Naive B cell (primary cell): ENCODE data around the gene LRRC45. TPM values are rescaled to one million over a fixed set of nuclear protein-coding genes. Genes with fewer than 3 reads are reported as not detected.
A peak's percentile ranks its signal among the peaks of the same experiment; 100 is the strongest.

ENCODE experiments used
- ATAC-seq, 2 donors: fragments of 150-1000 bp; cut with Tn5 transposase; 2 replicates each; pipeline ENCODE4 v1.10.0; 2021; ENCODE audit warnings: low read depth in 2 of 2, mild to moderate bottlenecking in 2 of 2, moderate library complexity in 2 of 2
- DNase-seq: peaks from one replicate; pipeline ENCODE4 v3.0.0; 2022
- H3K27ac Mint-ChIP-seq, 6 donors: one replicate each; pipeline ENCODE4 v1.8.0; 2020 to 2022; ENCODE audit warnings: mild to moderate bottlenecking in 6 of 6, mixed read lengths in 6 of 6, moderate library complexity in 5 of 6, inconsistent platforms in 2 of 6
- H3K27me3 Mint-ChIP-seq, 3 donors: one replicate each; pipeline ENCODE4 v1.8.0; 2021 to 2022; ENCODE audit warnings: mixed read lengths in 3 of 3, mild to moderate bottlenecking in 1 of 3
- H3K36me3 Mint-ChIP-seq, 2 donors: one replicate each; pipeline ENCODE4 v1.8.0; 2020 to 2022; ENCODE audit warnings: mixed read lengths in 2 of 2, inconsistent platforms in 1 of 2, mild to moderate bottlenecking in 1 of 2
- H3K4me1 Mint-ChIP-seq, 3 donors: one replicate each; pipeline ENCODE4 v1.8.0; 2020 to 2022; ENCODE audit warnings: mixed read lengths in 3 of 3, inconsistent platforms in 1 of 3, mild to moderate bottlenecking in 1 of 3, moderate library complexity in 1 of 3
- H3K4me3 Mint-ChIP-seq, 8 donors: one replicate each; pipeline ENCODE4 v1.8.0; 2020 to 2022; ENCODE audit warnings: mild to moderate bottlenecking in 8 of 8, mixed read lengths in 8 of 8, moderate library complexity in 8 of 8, inconsistent platforms in 2 of 8
- H3K9me3 Mint-ChIP-seq, 7 donors: one replicate each; pipeline ENCODE4 v1.8.0; 2020 to 2022; ENCODE audit warnings: mixed read lengths in 7 of 7, mild to moderate bottlenecking in 5 of 7, inconsistent platforms in 2 of 7, moderate library complexity in 1 of 7
- polyA plus RNA-seq, 6 donors: library from polyadenylated mRNA; unstranded; fragments of 300-500 nt; fragmentation: Illumina TruSeq; gene quantifications; one replicate each; pipeline ENCODE4 v1.2.3, GENCODE V29; 2021; ENCODE audit warnings: low read depth in 6 of 6

The LRRC45 gene
- polyA plus RNA-seq, 6 donors from 2014 or later: 1.3 to 4.6 (median 2.6) TPM

GRCh38 chr17:82046903-82047302 lies 23.8 kb downstream of the LRRC45 start:
- H3K9me3 Mint-ChIP-seq: no peaks in the 10 kb centered on the region

GRCh38 chr17:82047379-82047778 lies 24.3 kb downstream of the LRRC45 start:
- peak overlapping the region in 4 of 8 donors; percentile 6 to 75 (median 40) for H3K4me3 Mint-ChIP-seq
- H3K4me1 Mint-ChIP-seq: peaks cover 6 to 10% (median 8%) of the 10 kb centered on the region in 3 donors
- H3K9me3 Mint-ChIP-seq: no peaks in the 10 kb centered on the region
- no peak for DNase-seq
- H3K27ac Mint-ChIP-seq: no peak overlapping the region
- H3K36me3 Mint-ChIP-seq: no peaks in the 10 kb centered on the region
- no peak for ATAC-seq
- H3K27me3 Mint-ChIP-seq: no peaks in the 10 kb centered on the region

More at GRCh38 chr17:82046903-82047302, 23.8 kb downstream of the LRRC45 start:
- Mint-ChIP-seq H3K36me3 (no peaks in the 10 kb centered on the region), H3K4me3 (peak overlapping the region in 2 of 8 donors; percentile 29 to 71), H3K27me3 (no peaks in the 10 kb centered on the region), H3K4me1 (peaks cover 6 to 10% (median 8%) of the 10 kb centered on the region in 3 donors), H3K27ac (no peak overlapping the region)
- no peak for ATAC-seq
- no peak for DNase-seq

DNA sequence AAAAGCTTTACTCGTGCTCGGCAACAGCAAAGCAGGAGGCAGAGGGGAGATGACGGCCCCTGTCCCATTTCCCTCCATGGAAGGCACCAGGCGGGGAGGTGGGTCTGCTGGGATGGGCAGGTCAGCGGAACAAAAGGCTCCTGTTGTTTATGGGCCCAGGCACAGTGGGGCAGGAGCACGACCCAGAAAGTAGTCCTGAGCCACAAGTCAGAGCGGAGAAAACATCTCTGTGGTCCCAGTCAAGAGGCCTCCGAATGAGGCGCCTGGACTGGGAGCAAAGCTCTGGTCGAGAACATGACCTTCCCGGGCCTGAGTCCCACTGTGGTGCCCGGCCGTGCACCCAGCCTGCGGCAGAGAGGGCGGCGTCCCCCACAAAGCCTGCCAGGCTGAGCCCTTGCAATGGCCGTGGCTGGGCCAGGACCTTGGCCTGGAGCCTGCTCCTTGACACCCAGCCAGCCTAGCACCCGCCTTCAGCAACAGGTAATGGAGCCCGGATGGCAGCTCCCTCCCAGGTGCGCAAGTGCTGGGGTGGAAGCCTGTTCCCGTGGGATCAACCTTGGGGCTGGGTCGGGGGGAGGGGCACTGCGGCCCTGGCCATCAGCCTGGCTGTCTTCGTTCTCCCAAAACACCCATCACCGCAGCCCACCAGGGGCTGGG lies 24.9 kb downstream of the LRRC45 start:
- Mint-ChIP-seq H3K4me3 (peak overlapping the region in 4 of 8 donors; percentile 42 to 70 (median 61)), H3K4me1 (peaks cover 6 to 14% (median 8%) of the 10 kb centered on the region in 3 donors), H3K27ac (no peak overlapping the region)

GRCh38 chr17:82048571-82048971 lies 25.5 kb downstream of the LRRC45 start:
- DNase-seq (no peak), ATAC-seq (no peak)
- Mint-ChIP-seq H3K27ac (no peak overlapping the region), H3K9me3 (no peaks in the 10 kb centered on the region), H3K4me1 (peaks cover 6 to 18% (median 8%) of the 10 kb centered on the region in 3 donors), H3K27me3 (no peaks in the 10 kb centered on the region), H3K4me3 (peak overlapping the region in 4 of 8 donors; percentile 28 to 74 (median 46)), H3K36me3 (no peaks in the 10 kb centered on the region)

More for the DNA sequence above, 24.9 kb downstream of the LRRC45 start:
- ATAC-seq (no peak), DNase-seq (no peak)
- H3K9me3 Mint-ChIP-seq: no peaks in the 10 kb centered on the region
- H3K27me3 Mint-ChIP-seq: no peaks in the 10 kb centered on the region
- H3K36me3 Mint-ChIP-seq: no peaks in the 10 kb centered on the region

DNA sequence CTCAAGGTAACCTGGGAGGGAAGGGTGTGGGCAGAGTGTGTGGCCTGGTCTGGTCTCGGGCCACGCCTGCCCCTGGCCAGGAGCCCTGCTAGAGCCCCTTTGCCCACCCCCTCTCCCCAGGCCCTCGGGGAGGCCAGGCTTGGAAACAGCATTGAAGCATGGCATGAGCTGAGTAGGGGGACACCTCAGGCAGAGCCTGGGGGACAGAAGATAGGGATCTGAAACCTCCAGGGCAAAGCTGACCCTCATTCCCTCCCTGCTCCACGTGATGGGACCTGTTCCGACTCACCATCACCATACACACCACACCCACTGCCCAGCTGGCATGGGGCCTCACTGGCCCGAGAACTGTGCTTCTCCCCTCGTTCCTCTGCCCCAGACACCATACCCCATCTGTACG lies 26.0 kb downstream of the LRRC45 start:
- no peaks in the 10 kb centered on the region for H3K27me3 Mint-ChIP-seq
- ATAC-seq (no peak), DNase-seq (no peak)
- peak overlapping the region in 1 of 6 donors; percentile 56 for H3K27ac Mint-ChIP-seq
- no peaks in the 10 kb centered on the region for H3K9me3 Mint-ChIP-seq
- H3K4me1 Mint-ChIP-seq: peaks cover 6 to 18% (median 8%) of the 10 kb centered on the region in 3 donors
- H3K36me3 Mint-ChIP-seq: no peaks in the 10 kb centered on the region
- peak overlapping the region in 2 of 8 donors; percentile 64 for H3K4me3 Mint-ChIP-seq

GRCh38 chr17:82049521-82049971 lies 26.4 kb downstream of the LRRC45 start:
- Mint-ChIP-seq H3K4me1 (peaks cover 6 to 18% (median 8%) of the 10 kb centered on the region in 3 donors), H3K4me3 (peak overlapping the region in 1 of 8 donors; percentile 64), H3K27ac (peak overlapping the region in 1 of 6 donors; percentile 56), H3K27me3 (no peaks in the 10 kb centered on the region), H3K9me3 (no peaks in the 10 kb centered on the region), H3K36me3 (no peaks in the 10 kb centered on the region)
- ATAC-seq (no peak), DNase-seq (no peak)

DNA sequence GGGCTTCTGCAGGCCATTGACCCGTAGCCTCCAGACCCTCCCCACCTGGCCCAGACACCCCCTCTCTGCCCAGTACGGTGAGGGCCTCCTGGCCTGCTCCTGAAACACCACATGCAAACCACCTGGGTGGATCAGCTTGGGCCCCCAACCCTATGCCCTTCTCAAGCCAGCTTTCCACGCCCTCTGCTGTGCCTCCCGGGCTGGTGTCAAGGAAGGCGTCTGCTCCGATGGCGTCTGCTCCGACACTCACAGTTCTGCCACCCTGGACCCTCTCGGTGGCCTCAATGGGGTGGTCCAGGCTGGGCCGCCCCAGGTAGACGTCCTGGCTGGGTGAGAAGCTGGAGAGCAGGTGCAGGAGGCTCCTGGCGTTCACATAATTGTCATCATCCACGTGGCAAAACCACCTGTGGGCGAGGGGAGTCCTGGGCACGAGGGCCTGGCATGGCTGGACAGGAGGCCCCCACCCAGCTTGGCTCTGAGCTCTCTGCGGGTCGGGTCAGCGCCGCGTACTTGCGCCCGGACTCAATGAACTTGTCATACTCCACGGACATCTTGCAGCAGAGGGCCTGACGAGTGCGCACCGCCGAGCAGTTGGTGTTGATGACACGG lies 27.2 kb downstream of the LRRC45 start:
- Mint-ChIP-seq H3K36me3 (no peaks in the 10 kb centered on the region), H3K27me3 (no peaks in the 10 kb centered on the region), H3K4me1 (peaks cover 8 to 18% (median 10%) of the 10 kb centered on the region in 3 donors), H3K27ac (peak overlapping the region in 1 of 6 donors; percentile 79), H3K4me3 (peak overlapping the region in 7 of 8 donors; percentile 47 to 91 (median 88)), H3K9me3 (no peaks in the 10 kb centered on the region)
- no peak for ATAC-seq
- DNase-seq: no peak

- peaks cover 8 to 18% (median 10%) of the 10 kb centered on the region in 3 donors for H3K4me1 Mint-ChIP-seq
- ATAC-seq: peak; percentile 20 to 26
- no peak for DNase-seq
- H3K36me3 Mint-ChIP-seq: no peaks in the 10 kb centered on the region
- H3K27ac Mint-ChIP-seq: peak overlapping the region in 3 of 6 donors; percentile 79 to 97 (median 81)
- no peaks in the 10 kb centered on the region for H3K9me3 Mint-ChIP-seq
- peak overlapping the region; percentile 47 to 91 (median 86) for H3K4me3 Mint-ChIP-seq
- H3K27me3 Mint-ChIP-seq: no peaks in the 10 kb centered on the region
Measured at GRCh38 chr17:82050761-82051641, 27.9 kb downstream of the LRRC45 start.

DNA sequence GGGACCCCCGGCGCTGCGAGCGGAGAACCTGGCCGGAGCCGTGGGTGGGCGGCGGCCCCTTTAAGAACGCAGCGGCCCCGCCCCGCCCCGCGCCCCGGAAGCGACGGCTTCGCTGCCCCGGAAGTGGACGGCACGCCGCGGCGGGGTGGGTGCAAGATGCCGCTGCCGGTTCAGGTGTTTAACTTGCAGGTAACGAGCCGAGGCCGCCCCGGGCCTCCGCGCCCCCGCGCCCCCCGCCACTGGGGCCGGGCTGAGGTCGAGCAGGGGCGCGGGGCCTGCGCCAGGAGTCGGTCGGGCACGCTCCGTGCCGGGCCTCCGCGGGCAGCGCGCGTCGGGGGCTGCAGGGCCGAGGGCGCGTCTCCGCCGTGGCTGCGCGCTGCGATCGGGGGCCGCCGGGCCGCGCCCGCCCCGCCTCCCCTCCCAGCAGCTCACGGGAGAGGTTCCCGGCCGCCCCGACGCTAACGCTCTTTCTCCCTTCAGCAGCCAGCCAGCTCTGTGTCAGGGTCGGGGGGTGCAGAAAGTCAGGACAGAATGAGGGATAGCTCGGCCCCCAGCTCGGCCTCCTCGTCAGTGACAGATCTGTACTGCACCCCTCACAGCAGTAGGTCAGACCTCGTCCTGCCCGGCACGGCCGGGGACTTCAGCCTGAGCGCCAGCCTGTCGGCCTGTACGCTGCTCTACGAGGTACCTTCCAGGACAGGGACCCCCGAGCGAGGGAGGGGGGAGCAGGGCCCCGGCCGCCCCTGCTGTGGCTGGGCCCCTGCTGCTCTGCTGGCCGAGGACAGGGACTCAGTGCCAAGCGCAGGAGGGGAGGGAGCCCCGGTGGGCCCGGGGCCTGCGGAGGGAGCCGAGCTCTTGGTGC lies 28.9 kb downstream of the LRRC45 start, which contains the start of the genes GPS1 and RFNG:
TSS of gene GPS1 (plus strand) at position 123 of the 862 bp plus-strand sequence. CDS start at position 157, 34 bp downstream.
TSS of gene RFNG (minus strand) at position 36 of the 862 bp plus-strand sequence. CDS start 45 bp downstream, outside the sequence.
- peak within 1 kb of the TSS; percentile 76 to 92 (median 86) for H3K4me3 Mint-ChIP-seq
- H3K27ac Mint-ChIP-seq: peak within 1 kb of the TSS in 4 of 6 donors; percentile 47 to 97 (median 80)
- DNase-seq (peak; percentile 74), ATAC-seq (peak; percentile 95 to 96)
- no peaks in the 10 kb centered on the region for H3K36me3 Mint-ChIP-seq
- H3K27me3 Mint-ChIP-seq: no peaks in the 10 kb centered on the region
- H3K9me3 Mint-ChIP-seq: no peaks in the 10 kb centered on the region
- H3K4me1 Mint-ChIP-seq: peaks cover 8 to 18% (median 10%) of the 10 kb centered on the region in 3 donors

GRCh38 chr17:82052638-82053059 lies 29.5 kb downstream of the LRRC45 start:
- H3K27me3 Mint-ChIP-seq: no peaks in the 10 kb centered on the region
- no peaks in the 10 kb centered on the region for H3K9me3 Mint-ChIP-seq
- no peaks in the 10 kb centered on the region for H3K36me3 Mint-ChIP-seq
- H3K4me3 Mint-ChIP-seq: peak overlapping the region; percentile 62 to 90 (median 77)
- ATAC-seq (no peak), DNase-seq (no peak)
- peaks cover 3 to 13% (median 10%) of the 10 kb centered on the region in 3 donors for H3K4me1 Mint-ChIP-seq
- peak overlapping the region in 2 of 6 donors; percentile 47 to 66 for H3K27ac Mint-ChIP-seq

GRCh38 chr17:82053130-82053529 lies 30.0 kb downstream of the LRRC45 start:
- no peaks in the 10 kb centered on the region for H3K36me3 Mint-ChIP-seq
- H3K9me3 Mint-ChIP-seq: no peaks in the 10 kb centered on the region
- H3K27me3 Mint-ChIP-seq: no peaks in the 10 kb centered on the region
- no peak overlapping the region for H3K27ac Mint-ChIP-seq
- peaks cover 3 to 13% (median 10%) of the 10 kb centered on the region in 3 donors for H3K4me1 Mint-ChIP-seq
- ATAC-seq: no peak
- H3K4me3 Mint-ChIP-seq: peak overlapping the region; percentile 62 to 90 (median 77)
- no peak for DNase-seq
